ENCODE measurements around the gene SRRM4. TPM values are rescaled to one million over a fixed set of nuclear protein-coding genes. Genes with fewer than 3 reads are reported as not detected.

SRRM4 gene
- total RNA-seq, 1 experiment from 2014 or later: not detected

DNA sequence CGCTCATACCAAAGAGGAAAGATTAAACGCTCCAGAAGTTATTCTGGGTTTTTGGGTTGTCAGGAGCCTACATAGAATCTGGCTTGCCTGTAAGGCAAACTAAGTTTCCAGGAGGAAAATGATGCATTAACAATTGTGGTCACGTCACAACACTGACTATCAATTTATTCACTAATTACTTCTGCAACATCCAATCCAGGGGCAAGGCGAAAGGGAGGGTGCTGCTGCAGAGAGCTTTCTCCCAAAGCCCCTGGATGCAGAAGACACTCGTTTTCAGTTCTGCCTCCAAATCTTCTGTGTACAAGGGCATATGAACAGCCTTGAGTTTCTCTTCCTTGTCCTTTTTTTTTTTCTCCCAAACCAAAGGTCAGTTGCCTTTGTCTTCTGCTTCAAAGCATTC is 10.5 kb upstream of the SRRM4 start:
- no peak for DNase-seq (ENCODE audit: unreplicated experiment)
- Mint-ChIP-seq H3K9me3 (ENCODE audit: unreplicated experiment) (peaks cover 33% of the 10 kb centered on the region), H3K27ac (ENCODE audit: low read depth, unreplicated experiment) (no peak overlapping the region), H3K27me3 (ENCODE audit: insufficient read depth, unreplicated experiment) (no peaks in the 10 kb centered on the region), H3K4me3 (ENCODE audit: unreplicated experiment) (no peak overlapping the region), H3K36me3 (ENCODE audit: insufficient read depth, unreplicated experiment) (no peaks in the 10 kb centered on the region), H3K4me1 (ENCODE audit: insufficient read depth, unreplicated experiment) (no peaks in the 10 kb centered on the region)
- BruUV-seq (replicated peaks): no TSS peak
- intact Hi-C loops (cut with micrococcal nuclease): no loop called here
- TF ChIP-seq, protein P1, sequence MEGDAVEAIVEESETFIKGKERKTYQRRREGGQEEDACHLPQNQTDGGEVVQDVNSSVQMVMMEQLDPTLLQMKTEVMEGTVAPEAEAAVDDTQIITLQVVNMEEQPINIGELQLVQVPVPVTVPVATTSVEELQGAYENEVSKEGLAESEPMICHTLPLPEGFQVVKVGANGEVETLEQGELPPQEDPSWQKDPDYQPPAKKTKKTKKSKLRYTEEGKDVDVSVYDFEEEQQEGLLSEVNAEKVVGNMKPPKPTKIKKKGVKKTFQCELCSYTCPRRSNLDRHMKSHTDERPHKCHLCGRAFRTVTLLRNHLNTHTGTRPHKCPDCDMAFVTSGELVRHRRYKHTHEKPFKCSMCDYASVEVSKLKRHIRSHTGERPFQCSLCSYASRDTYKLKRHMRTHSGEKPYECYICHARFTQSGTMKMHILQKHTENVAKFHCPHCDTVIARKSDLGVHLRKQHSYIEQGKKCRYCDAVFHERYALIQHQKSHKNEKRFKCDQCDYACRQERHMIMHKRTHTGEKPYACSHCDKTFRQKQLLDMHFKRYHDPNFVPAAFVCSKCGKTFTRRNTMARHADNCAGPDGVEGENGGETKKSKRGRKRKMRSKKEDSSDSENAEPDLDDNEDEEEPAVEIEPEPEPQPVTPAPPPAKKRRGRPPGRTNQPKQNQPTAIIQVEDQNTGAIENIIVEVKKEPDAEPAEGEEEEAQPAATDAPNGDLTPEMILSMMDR (IDR thresholded peaks at IDR 0.05; ENCODE audit: unreplicated experiment): no peak
- ChIA-PET POLR2A (no interaction called here), CTCF (no interaction called here)

DNA sequence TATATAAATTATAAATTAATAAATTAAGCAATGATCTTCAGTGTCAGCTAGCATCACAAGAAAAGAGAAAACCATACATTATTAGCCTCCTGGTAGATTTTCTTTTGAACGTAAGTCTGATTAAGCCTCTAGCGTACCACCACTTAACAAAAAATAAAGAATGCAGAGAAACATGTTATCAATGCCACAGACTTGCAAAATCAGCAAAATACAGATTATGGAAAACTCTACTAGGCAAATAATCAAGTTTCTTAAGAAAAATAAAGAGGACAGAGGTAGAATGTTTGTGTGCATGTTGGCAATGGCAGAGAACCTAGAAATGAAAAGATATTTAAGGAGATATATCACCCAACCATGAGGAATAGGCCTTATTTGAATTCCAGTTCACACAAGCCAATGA is 8.4 kb upstream of the SRRM4 start:
- Mint-ChIP-seq H3K36me3 (ENCODE audit: insufficient read depth, unreplicated experiment) (no peaks in the 10 kb centered on the region), H3K9me3 (ENCODE audit: unreplicated experiment) (peaks cover 48% of the 10 kb centered on the region), H3K4me1 (ENCODE audit: insufficient read depth, unreplicated experiment) (no peaks in the 10 kb centered on the region), H3K4me3 (ENCODE audit: unreplicated experiment) (no peak overlapping the region), H3K27me3 (ENCODE audit: insufficient read depth, unreplicated experiment) (no peaks in the 10 kb centered on the region), H3K27ac (ENCODE audit: low read depth, unreplicated experiment) (no peak overlapping the region)
- DNase-seq (ENCODE audit: unreplicated experiment): no peak
- ChIA-PET POLR2A (no interaction called here), CTCF (no interaction called here)
- TF ChIP-seq, protein P1 (IDR thresholded peaks at IDR 0.05; ENCODE audit: unreplicated experiment): no peak
- BruUV-seq (replicated peaks): no TSS peak
- intact Hi-C loops (cut with micrococcal nuclease): no loop called here

DNA sequence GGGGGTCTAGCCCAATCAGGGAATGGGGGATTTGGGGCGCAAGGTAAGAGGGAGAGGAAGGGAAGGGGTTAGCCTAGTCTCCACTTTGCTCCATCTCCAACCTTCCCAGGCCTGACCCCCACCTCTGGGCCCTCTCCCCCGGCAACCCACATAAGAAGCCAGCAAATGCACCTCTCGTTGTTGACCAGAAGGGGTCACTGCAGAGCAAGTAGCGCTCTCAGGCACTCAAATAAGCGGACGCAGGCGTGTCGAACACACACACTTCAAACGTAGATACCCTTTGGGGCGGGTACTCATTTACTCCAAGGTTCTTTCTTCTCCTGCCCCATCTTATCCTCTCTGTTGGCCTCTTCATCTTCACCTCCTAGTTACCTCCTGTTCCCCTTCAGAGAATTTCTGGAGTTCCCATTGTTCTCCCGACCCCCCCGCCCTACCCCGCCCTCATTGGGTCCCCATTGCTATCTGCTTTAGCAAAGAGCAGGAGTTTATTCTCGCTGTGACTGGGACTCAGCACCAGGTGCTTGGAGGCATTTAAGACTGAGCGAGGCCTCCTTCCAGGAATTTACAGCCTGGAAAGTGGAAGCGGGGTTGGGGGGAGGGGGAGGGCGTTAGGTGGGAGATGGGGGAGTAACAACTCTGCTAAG is 1.5 kb upstream of the SRRM4 start:
- H3K9me3 Mint-ChIP-seq (ENCODE audit: unreplicated experiment): peaks cover 53% of the 10 kb centered on the region
- ChIA-PET CTCF (interaction anchor here (0.6 to 0.7 kb wide), 3 partner anchors 15 to 39 kb away, joined by 3 read pairs; no protein-coding TSS in a partner anchor), POLR2A (no interaction called here)
- no peak for DNase-seq (ENCODE audit: unreplicated experiment)
- no peak overlapping the region for H3K27ac Mint-ChIP-seq (ENCODE audit: low read depth, unreplicated experiment)
- intact Hi-C loops (cut with micrococcal nuclease): no loop called here
- H3K4me3 Mint-ChIP-seq (ENCODE audit: unreplicated experiment): no peak overlapping the region
- H3K36me3 Mint-ChIP-seq (ENCODE audit: insufficient read depth, unreplicated experiment): no peaks in the 10 kb centered on the region
- no peaks in the 10 kb centered on the region for H3K4me1 Mint-ChIP-seq (ENCODE audit: insufficient read depth, unreplicated experiment)
- no peaks in the 10 kb centered on the region for H3K27me3 Mint-ChIP-seq (ENCODE audit: insufficient read depth, unreplicated experiment)
- TF ChIP-seq, protein P1 (IDR thresholded peaks at IDR 0.05; ENCODE audit: unreplicated experiment): no peak
- no TSS peak for BruUV-seq (replicated peaks)

DNA sequence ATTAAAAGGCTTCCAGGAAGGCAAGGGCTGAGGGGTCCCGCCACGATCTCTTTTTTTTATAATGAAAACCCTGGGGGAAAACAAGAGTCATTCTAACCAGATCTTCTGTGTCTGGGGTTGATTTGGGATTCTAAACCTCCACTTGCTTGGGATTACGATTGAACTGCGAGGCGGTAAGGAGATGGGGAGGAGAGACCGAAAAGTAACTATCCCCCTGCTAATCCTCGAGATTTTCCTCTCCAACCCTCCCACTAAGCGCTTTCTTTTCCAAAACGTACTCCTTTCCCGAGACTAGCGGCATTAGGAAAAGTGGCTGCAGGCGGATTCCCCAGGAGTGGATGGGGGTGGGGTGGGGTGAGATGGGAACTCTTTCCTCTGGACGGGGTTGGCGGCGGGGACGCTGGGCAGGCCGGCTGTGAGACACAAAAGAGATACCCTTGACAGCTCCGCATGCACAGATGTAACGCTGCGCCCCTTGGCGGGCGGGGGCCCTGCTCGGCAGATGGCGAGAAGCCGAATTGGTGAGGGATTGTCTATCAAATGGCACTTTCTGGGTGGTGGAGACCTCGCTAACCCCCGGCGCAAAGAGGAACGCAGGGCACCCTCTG is 830 bp upstream of the SRRM4 start:
- TF ChIP-seq, protein P1 (IDR thresholded peaks at IDR 0.05; ENCODE audit: unreplicated experiment): no peak
- Mint-ChIP-seq H3K27me3 (ENCODE audit: insufficient read depth, unreplicated experiment) (no peaks in the 10 kb centered on the region), H3K4me3 (ENCODE audit: unreplicated experiment) (no peak overlapping the region), H3K27ac (ENCODE audit: low read depth, unreplicated experiment) (no peak overlapping the region), H3K9me3 (ENCODE audit: unreplicated experiment) (peaks cover 46% of the 10 kb centered on the region), H3K4me1 (ENCODE audit: insufficient read depth, unreplicated experiment) (no peaks in the 10 kb centered on the region), H3K36me3 (ENCODE audit: insufficient read depth, unreplicated experiment) (no peaks in the 10 kb centered on the region)
- CTCF ChIA-PET: no interaction called here
- BruUV-seq (replicated peaks): no TSS peak
- intact Hi-C loops (cut with micrococcal nuclease): no loop called here
- POLR2A ChIA-PET: no interaction called here
- no peak for DNase-seq (ENCODE audit: unreplicated experiment)
